ENCODE results near the gene VILL. TPM values are rescaled to one million over a fixed set of nuclear protein-coding genes. Genes with fewer than 3 reads are reported as not detected.
A peak's percentile ranks its signal among the peaks of the same experiment; 100 is the strongest.

VILL gene
- total RNA-seq, 4 donors from 2014 or later = 3.5 to 7.5 (median 5.2) TPM

DNA sequence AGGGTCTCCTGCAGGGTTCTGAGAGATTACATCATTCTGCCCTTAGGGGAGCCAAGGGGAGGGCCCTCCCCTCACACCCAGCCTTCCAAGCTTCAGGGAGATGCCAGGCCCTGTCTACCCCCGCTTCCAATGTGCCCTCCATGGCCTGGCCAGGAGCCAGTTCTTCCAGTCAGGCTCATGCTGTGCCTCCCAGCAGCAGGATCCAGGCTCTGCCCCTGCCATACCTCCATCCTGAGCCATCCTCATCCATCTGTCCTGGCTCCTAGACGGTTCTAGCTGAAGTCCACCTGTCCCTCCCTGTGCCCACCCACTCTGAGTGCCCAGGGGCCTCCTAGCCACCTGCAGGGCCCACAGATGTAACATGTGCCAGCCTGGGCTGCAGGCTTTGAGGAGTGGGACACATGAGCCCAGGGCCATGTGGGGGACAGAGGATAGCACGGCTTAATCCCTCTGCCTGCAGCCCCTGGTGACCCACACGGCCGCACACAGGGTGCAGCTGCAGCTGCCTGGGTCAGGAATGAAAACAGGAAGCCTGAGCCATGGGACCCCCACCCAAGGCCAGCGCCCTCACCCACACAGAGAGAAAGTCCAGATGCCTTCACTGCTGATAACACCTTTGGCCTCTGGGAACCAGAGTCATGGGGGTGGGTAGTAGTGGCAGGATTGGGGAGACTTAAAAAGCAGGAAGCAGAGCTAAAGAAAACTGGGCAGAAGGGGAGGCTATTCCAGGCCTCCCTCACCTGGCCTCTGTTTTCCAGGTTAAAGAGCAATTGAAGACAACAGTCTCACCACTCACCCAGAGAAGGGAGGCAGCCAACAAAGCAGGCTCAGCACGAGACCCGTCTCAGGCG is 27.1 kb downstream of the VILL start:
- Histone ChIP-seq H3K36me3 (peaks cover 0 to 80% of the 10 kb centered on the region in 2 donors), H3K9me3 (peaks cover 0 to 11% (median 0%) of the 10 kb centered on the region in 3 donors), H3K4me1 (peaks cover 0 to 6% (median 0%) of the 10 kb centered on the region in 3 donors), H3K27ac (no peak overlapping the region), H3K4me3 (no peak overlapping the region), H3K27me3 (no peaks in the 10 kb centered on the region)
- WGBS, 2 donors (ENCODE audit: low coverage in 1 of 2) = 86% methylated on average over 4 of the region's 9 CpGs; no CpG with 5 or more reads in 1 of the 2 donors
- no peak for ATAC-seq
- TF ChIP-seq, protein P1, sequence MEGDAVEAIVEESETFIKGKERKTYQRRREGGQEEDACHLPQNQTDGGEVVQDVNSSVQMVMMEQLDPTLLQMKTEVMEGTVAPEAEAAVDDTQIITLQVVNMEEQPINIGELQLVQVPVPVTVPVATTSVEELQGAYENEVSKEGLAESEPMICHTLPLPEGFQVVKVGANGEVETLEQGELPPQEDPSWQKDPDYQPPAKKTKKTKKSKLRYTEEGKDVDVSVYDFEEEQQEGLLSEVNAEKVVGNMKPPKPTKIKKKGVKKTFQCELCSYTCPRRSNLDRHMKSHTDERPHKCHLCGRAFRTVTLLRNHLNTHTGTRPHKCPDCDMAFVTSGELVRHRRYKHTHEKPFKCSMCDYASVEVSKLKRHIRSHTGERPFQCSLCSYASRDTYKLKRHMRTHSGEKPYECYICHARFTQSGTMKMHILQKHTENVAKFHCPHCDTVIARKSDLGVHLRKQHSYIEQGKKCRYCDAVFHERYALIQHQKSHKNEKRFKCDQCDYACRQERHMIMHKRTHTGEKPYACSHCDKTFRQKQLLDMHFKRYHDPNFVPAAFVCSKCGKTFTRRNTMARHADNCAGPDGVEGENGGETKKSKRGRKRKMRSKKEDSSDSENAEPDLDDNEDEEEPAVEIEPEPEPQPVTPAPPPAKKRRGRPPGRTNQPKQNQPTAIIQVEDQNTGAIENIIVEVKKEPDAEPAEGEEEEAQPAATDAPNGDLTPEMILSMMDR (IDR thresholded peaks at IDR 0.05) = no peak
- TF ChIP-seq POLR2AphosphoS5 (IDR thresholded peaks at IDR 0.05) = no peak
- no peak for TF ChIP-seq EP300 (IDR thresholded peaks at IDR 0.05)
- no peak for TF ChIP-seq POLR2A (IDR thresholded peaks at IDR 0.05)

DNA sequence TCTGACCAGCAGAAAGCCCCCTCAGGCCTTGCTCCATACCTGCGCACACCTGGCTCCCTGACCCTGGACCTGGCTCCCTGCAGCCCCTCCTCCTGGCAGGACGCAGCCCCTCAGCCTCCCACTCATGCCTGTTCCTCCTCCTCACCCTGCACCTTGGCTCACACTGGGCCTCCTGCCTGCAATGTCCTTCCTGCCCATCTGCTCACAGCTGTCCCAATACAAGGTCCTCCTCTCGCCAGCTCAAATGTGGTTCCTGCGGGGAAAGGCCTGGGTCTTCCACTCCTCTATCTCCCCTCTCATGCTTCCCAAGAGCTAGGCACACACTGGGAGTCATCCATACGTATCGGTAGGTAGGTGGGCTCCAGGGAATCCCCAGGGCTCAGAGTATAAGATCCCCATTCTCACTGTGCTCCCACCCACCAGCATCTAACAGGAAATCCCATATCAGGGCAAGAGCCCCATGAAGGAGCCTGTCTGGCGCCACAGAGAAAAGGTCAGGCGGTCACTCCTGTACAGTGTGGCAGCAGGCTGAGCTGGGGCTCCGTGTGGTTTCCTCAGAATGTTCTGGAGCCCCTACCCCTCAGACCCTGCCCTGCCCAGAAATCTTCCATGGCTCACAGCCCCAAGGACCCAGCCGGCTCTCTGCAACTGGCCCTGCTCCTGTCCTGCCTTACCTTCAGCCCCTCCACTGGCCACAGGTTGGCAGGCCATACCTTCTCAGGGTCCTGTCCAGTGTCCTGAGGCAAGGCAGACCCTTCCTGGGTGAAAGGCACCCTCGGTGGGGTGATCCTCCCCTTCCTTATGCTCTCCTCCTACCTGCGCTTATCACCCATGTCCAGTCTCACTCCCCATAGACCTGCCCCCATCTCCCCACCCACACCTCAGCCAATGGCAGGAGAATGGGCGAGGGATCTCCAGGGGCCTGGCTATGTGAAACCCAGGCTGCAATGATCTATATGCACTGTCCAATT is 28.0 kb downstream of the VILL start:
- Histone ChIP-seq H3K4me1 (peaks cover 0 to 15% (median 0%) of the 10 kb centered on the region in 3 donors), H3K27me3 (no peaks in the 10 kb centered on the region), H3K9me3 (peaks cover 0 to 11% (median 0%) of the 10 kb centered on the region in 3 donors), H3K36me3 (peaks cover 0 to 72% of the 10 kb centered on the region in 2 donors), H3K4me3 (no peak overlapping the region), H3K27ac (no peak overlapping the region)
- ATAC-seq = no peak
- TF ChIP-seq, protein P1 (IDR thresholded peaks at IDR 0.05) = no peak
- TF ChIP-seq POLR2A (IDR thresholded peaks at IDR 0.05) (peak in 1 of 2 donors; percentile 22), POLR2AphosphoS5 (IDR thresholded peaks at IDR 0.05) (no peak)
- WGBS, 2 donors (ENCODE audit: low coverage in 1 of 2) = 88 to 100% methylated on average over 1 to 12 of the region's 13 CpGs

DNA sequence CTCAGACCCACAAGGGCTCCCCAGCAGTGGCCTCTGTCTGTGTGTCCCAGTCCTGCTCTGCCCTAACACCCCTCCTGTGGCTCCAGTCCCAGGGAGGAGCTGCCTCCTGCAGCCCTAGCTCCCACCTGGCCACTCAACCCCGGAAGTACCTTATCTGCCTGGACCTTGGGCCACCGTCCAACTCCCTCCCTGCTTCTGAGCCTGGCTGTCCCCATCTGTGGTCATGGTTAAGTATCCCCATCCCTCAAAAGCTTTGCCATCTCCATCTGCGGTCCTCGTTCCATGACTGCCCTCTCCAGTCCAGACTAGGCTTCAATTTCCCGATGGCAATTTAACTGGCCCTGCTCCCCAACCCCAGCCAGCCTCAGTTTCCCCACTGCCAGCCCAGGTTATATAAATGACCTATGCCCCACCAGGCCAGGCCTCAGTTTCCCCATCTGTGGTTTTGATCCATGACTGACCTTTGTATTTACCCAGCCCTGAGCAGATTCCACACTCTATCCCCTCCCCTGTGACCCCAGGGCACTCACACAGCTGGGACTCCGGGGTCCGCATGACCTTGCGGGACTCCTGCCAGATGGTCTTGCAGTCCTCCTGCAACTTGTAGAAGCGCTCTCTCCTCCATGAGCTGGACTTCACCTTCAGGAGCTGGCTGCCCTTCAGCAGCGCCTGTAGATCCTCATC is 29.2 kb downstream of the VILL start:
- TF ChIP-seq, protein P1 (IDR thresholded peaks at IDR 0.05) = no peak
- no peak for TF ChIP-seq EP300 (IDR thresholded peaks at IDR 0.05)
- no peak for TF ChIP-seq POLR2AphosphoS5 (IDR thresholded peaks at IDR 0.05)
- TF ChIP-seq POLR2A (IDR thresholded peaks at IDR 0.05) = no peak
- Histone ChIP-seq H3K36me3 (peaks cover 0 to 60% of the 10 kb centered on the region in 2 donors), H3K9me3 (peaks cover 0 to 11% (median 0%) of the 10 kb centered on the region in 3 donors), H3K27me3 (no peaks in the 10 kb centered on the region), H3K4me1 (peaks cover 0 to 22% (median 0%) of the 10 kb centered on the region in 3 donors), H3K4me3 (no peak overlapping the region), H3K27ac (no peak overlapping the region)
- ATAC-seq = no peak
- 76 to 88% methylated on average over 4 to 5 of the region's 10 CpGs for WGBS, 2 donors (ENCODE audit: low coverage in 1 of 2)

DNA sequence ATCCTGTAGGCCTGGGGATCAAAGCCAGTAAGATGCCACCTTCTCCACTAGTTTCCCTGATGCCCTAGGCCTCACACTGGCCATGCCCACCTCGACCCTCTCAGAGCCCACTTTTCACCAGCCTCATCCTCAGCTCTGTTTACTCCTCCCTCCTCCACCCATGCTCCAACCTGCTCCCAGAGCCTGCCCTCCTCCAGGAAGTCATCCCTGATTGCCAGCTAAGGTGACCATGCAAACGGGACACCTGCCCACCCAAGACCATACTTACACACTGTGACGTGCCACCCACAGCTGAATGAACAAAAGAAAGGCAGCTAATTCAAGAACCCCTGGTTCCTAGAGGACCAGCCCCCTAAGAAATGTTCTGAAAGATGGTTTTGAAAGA is 29.7 kb downstream of the VILL start:
- Histone ChIP-seq H3K4me3 (no peak overlapping the region), H3K4me1 (peaks cover 0 to 25% (median under 1%) of the 10 kb centered on the region in 3 donors), H3K36me3 (peaks cover 0 to 55% of the 10 kb centered on the region in 2 donors), H3K27me3 (no peaks in the 10 kb centered on the region), H3K27ac (no peak overlapping the region), H3K9me3 (peaks cover 0 to 11% (median 0%) of the 10 kb centered on the region in 3 donors)
- TF ChIP-seq POLR2AphosphoS5 (IDR thresholded peaks at IDR 0.05) (no peak), POLR2A (IDR thresholded peaks at IDR 0.05) (no peak), EP300 (IDR thresholded peaks at IDR 0.05) (no peak)
- TF ChIP-seq, protein P1 (IDR thresholded peaks at IDR 0.05) = no peak
- ATAC-seq = no peak
- no CpG with 5 or more reads among the region's 3 CpGs for WGBS, 2 donors (ENCODE audit: low coverage in 1 of 2)

Data from gastroesophageal sphincter (tissue), 4 donors.